Measurements from ENCODE around the gene FKBP1C.

FKBP1C gene

DNA sequence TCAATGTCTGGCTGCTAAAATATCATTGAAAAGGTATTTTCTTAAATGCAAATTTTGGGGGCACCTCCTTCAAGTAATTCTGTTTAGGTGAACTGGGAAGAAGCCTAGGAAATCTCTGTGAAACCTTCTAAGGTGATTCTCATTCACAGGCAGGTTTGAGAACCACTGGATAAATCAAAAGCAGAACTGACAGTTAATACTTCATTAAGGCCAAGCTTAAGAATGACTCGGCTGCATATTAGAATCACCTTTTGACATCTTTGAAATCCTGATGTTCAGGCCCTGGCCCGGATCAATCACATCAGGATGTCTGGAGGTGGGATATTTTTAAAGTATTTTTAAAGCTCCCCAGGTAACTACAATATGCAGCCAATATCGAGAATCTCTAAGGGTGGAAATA, 50.6 kb downstream of the FKBP1C start:
- DNase-seq (ENCODE audit: low spot score), result no peak
